Measurements from ENCODE around the gene UFM1.

GRCh38 chr13:38358684-38359083 lies 9.0 kb downstream of the UFM1 start:
- TF ChIP-seq CTCF (conservative IDR thresholded peaks at IDR 0.05; ENCODE audit: low read depth, low read length), result no peak
- TF ChIP-seq EZH2 (IDR thresholded peaks at IDR 0.05; ENCODE audit: borderline replicate concordance, low read depth, low read length, poor library complexity, severe bottlenecking), result no peak
